GM12872 (cell line): ENCODE results near the gene DES.

Source experiments
- TF ChIP-seq, protein P1 (sequence below): IDR thresholded peaks from 3 replicates; pipeline ENCODE4 v1.5.1; 2011; ENCODE audit warnings: low read depth, mild to moderate bottlenecking, low read length, moderate library complexity; ENCODE audit not compliant: insufficient read depth

DES gene

GRCh38 chr2:219443697-219444023, 25.5 kb downstream of the DES start:
- TF ChIP-seq, protein P1, sequence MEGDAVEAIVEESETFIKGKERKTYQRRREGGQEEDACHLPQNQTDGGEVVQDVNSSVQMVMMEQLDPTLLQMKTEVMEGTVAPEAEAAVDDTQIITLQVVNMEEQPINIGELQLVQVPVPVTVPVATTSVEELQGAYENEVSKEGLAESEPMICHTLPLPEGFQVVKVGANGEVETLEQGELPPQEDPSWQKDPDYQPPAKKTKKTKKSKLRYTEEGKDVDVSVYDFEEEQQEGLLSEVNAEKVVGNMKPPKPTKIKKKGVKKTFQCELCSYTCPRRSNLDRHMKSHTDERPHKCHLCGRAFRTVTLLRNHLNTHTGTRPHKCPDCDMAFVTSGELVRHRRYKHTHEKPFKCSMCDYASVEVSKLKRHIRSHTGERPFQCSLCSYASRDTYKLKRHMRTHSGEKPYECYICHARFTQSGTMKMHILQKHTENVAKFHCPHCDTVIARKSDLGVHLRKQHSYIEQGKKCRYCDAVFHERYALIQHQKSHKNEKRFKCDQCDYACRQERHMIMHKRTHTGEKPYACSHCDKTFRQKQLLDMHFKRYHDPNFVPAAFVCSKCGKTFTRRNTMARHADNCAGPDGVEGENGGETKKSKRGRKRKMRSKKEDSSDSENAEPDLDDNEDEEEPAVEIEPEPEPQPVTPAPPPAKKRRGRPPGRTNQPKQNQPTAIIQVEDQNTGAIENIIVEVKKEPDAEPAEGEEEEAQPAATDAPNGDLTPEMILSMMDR, result no peak

- TF ChIP-seq, protein P1, result no peak
These were observed 26.5 kb downstream of the DES start for GRCh38 chr2:219444566-219445091.

DNA sequence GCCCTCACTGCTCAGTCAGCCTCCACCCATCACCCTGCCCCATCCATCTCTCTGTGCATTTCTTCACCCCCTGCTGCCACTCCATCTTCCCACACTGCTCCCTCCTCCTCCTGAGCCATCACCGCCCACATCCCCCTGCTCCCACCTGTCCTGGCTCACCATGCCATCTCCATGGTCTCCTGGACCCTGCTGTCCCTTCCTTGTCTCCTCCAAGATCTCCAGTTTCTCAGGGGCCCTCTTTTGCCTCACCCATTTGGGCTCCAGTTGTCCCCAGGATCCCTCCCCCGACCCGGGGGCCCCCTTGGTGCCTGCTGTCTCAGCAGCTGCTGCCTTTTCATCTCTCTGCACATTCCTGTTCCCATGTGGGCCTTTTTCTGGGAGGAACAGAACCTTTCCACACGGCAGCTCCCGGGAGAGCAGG, 27.1 kb downstream of the DES start:
- TF ChIP-seq, protein P1, result no peak

GRCh38 chr2:219446101-219446504, 27.9 kb downstream of the DES start:
- TF ChIP-seq, protein P1, result no peak

DNA sequence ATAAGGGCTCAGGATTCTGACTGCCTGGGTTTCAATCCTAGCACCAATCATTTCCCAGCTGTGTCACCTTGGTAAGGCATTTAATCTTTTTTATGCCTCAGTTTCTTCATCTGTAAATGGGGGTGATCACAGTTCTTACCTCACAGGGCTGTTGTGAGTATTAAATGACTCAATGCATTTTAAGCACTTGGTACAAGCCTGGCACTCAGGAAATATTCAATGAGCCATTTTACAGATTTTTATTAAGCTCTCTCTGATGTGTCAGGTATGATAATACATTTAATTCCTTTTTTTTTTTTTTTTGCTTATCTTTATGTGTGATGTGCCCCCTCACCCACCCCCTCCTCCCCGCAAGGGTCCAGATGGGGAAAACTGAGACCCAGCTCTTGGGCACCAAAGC, 28.5 kb downstream of the DES start:
- TF ChIP-seq, protein P1, result no peak

GRCh38 chr2:219447242-219448098, 29.3 kb downstream of the DES start:
- TF ChIP-seq, protein P1, result no peak

GRCh38 chr2:219448099-219448775, 30.1 kb downstream of the DES start:
- TF ChIP-seq, protein P1, result no peak
